Measurements from ENCODE around the gene CCNF.

Gene CCNF

GRCh38 chr16:2462031-2462866 is 33.0 kb downstream of the CCNF start:
- ChIA-PET POLR2A (interaction anchor here (1.0 kb wide), 1 partner anchor 11 kb away, joined by 3 read pairs; no protein-coding TSS in a partner anchor), CTCF (no interaction called here)
- no peak for DNase-seq (ENCODE audit: extremely low spot score)
- TF ChIP-seq CTBP1 (IDR thresholded peaks at IDR 0.05; ENCODE audit: borderline replicate concordance), result no peak
- TF ChIP-seq SP1 (IDR thresholded peaks at IDR 0.05), result no peak
- TF ChIP-seq HDGF (IDR thresholded peaks at IDR 0.05; ENCODE audit: borderline replicate concordance), result no peak
- TF ChIP-seq NFRKB (IDR thresholded peaks at IDR 0.05), result no peak
- no peak for TF ChIP-seq L3MBTL2 (conservative IDR thresholded peaks at IDR 0.05)
- no peak for TF ChIP-seq FOXM1 (IDR thresholded peaks at IDR 0.05; ENCODE audit: borderline replicate concordance)
- TF ChIP-seq FOXA1 (IDR thresholded peaks at IDR 0.05), result no peak
- TF ChIP-seq BHLHE40 (IDR thresholded peaks at IDR 0.05; ENCODE audit: borderline replicate concordance), result no peak
- TF ChIP-seq LEF1 (IDR thresholded peaks at IDR 0.05; ENCODE audit: borderline replicate concordance), result no peak
- no peak for TF ChIP-seq PKNOX1 (IDR thresholded peaks at IDR 0.05)
- no peak for TF ChIP-seq SUZ12 (IDR thresholded peaks at IDR 0.05)
- TF ChIP-seq ELF4 (IDR thresholded peaks at IDR 0.05), result no peak
- no peak for TF ChIP-seq ZNF384 (IDR thresholded peaks at IDR 0.05)
- TF ChIP-seq TARDBP (IDR thresholded peaks at IDR 0.05), result no peak

- TF ChIP-seq PKNOX1 (IDR thresholded peaks at IDR 0.05) (no peak), L3MBTL2 (conservative IDR thresholded peaks at IDR 0.05) (peak; percentile 46; the same call in 1 of the 2 replicates)
- ChIA-PET CTCF (no interaction called here), POLR2A (no interaction called here)
- DNase-seq (ENCODE audit: extremely low spot score), result no peak
Measured at GRCh38 chr16:2464333-2464732, 35.1 kb downstream of the CCNF start.

- TF ChIP-seq HDGF (IDR thresholded peaks at IDR 0.05; ENCODE audit: borderline replicate concordance) (no peak), ZNF384 (IDR thresholded peaks at IDR 0.05) (no peak), FOXA1 (IDR thresholded peaks at IDR 0.05) (no peak), BHLHE40 (IDR thresholded peaks at IDR 0.05; ENCODE audit: borderline replicate concordance) (no peak), SUZ12 (IDR thresholded peaks at IDR 0.05) (no peak), PKNOX1 (IDR thresholded peaks at IDR 0.05) (no peak)
- ChIA-PET CTCF (interaction anchor here (0.6 kb wide), 1 partner anchor 26 kb away, joined by 3 read pairs; no protein-coding TSS in a partner anchor), POLR2A (no interaction called here)
- peak; percentile 46 for DNase-seq (ENCODE audit: extremely low spot score)
Measured at GRCh38 chr16:2465653-2466415, 36.6 kb downstream of the CCNF start.

- ChIA-PET POLR2A (interaction anchor here (0.6 to 1.9 kb wide), 6 partner anchors 8 to 849 kb away, joined by 3 to 7 read pairs (median 3); partner anchors contain the start of gene ECI1), CTCF (no interaction called here)
- no peak for DNase-seq (ENCODE audit: extremely low spot score)
- peak; percentile 18; the same call in 1 of the 2 replicates for TF ChIP-seq L3MBTL2 (conservative IDR thresholded peaks at IDR 0.05)
- no peak for TF ChIP-seq BHLHE40 (IDR thresholded peaks at IDR 0.05; ENCODE audit: borderline replicate concordance)
Measured at GRCh38 chr16:2466667-2467527, 37.6 kb downstream of the CCNF start.

GRCh38 chr16:2467528-2468232 is 38.4 kb downstream of the CCNF start:
- peak; percentile 56 for DNase-seq (ENCODE audit: extremely low spot score)
- CTCF ChIA-PET, result no interaction called here
- POLR2A ChIA-PET, result interaction anchor here (0.7 to 4.6 kb wide), 9 partner anchors 9 to 849 kb away, joined by 3 to 70 read pairs (median 3); partner anchors contain the start of genes ECI1 and TEDC2
- TF ChIP-seq PKNOX1 (IDR thresholded peaks at IDR 0.05) (no peak), BHLHE40 (IDR thresholded peaks at IDR 0.05; ENCODE audit: borderline replicate concordance) (no peak), FOXK2 (IDR thresholded peaks at IDR 0.05) (no peak), SP1 (IDR thresholded peaks at IDR 0.05) (no peak), L3MBTL2 (conservative IDR thresholded peaks at IDR 0.05) (no peak)
